Glutamatergic neuron (in vitro differentiated cells): ENCODE measurements around the gene PAPOLG. TPM values are rescaled to one million over a fixed set of nuclear protein-coding genes. Genes with fewer than 3 reads are reported as not detected.

ENCODE experiments used
- DNase-seq: peaks from one replicate; pipeline ENCODE4 v3.0.0; 2022
- H3K27ac Mint-ChIP-seq: one replicate; pipeline ENCODE4 v1.8.0; 2020; ENCODE audit warnings: mild to moderate bottlenecking, mixed read lengths, inconsistent platforms; ENCODE audit not compliant: unreplicated experiment
- H3K27me3 Mint-ChIP-seq: one replicate; pipeline ENCODE4 v1.8.0; 2020; ENCODE audit warnings: mild to moderate bottlenecking, moderate library complexity, mixed read lengths, inconsistent platforms; ENCODE audit not compliant: unreplicated experiment
- H3K36me3 Mint-ChIP-seq: one replicate; pipeline ENCODE4 v1.8.0; 2020; ENCODE audit warnings: mild to moderate bottlenecking, mixed read lengths, inconsistent platforms; ENCODE audit not compliant: unreplicated experiment
- H3K4me1 Mint-ChIP-seq: one replicate; pipeline ENCODE4 v1.8.0; 2020; ENCODE audit warnings: mild to moderate bottlenecking, low read depth, mixed read lengths, inconsistent platforms; ENCODE audit not compliant: unreplicated experiment
- H3K4me3 Mint-ChIP-seq: one replicate; pipeline ENCODE4 v1.8.0; 2020; ENCODE audit warnings: mild to moderate bottlenecking, mixed read lengths, inconsistent platforms; ENCODE audit not compliant: unreplicated experiment
- H3K9me3 Mint-ChIP-seq: one replicate; pipeline ENCODE4 v1.8.0; 2020; ENCODE audit warnings: mild to moderate bottlenecking, moderate library complexity, mixed read lengths, inconsistent platforms; ENCODE audit not compliant: unreplicated experiment
- long read RNA-seq: library from polyadenylated mRNA; unstranded; transcript quantifications from one replicate; pipeline ENCODE4 v2.0.0, GENCODE V29; 2020; ENCODE audit not compliant: unreplicated experiment
- total RNA-seq: library from RNA; stranded (reverse); fragmentation: NEBNext Ultra II Directional; extraction: Animal tissue kit (Norgen Biotek cat#: 25700); gene quantifications from one replicate; pipeline ENCODE4 v1.2.1, GENCODE V29; 2021; ENCODE audit not compliant: unreplicated experiment
- TF ChIP-seq, protein P1 (sequence below): fragments of 200-600 bp; sonication (generic); IDR thresholded peaks from one replicate; pipeline ENCODE4 v1.5.0; 2021; ENCODE audit not compliant: partially characterized antibody, unreplicated experiment

PAPOLG gene
- total RNA-seq: 22.7 TPM
- long read RNA-seq, partial matches to known transcripts: 1 of 4 reads
- long read RNA-seq, other reads (novel, unspliced or antisense): 3 of 4 reads

DNA sequence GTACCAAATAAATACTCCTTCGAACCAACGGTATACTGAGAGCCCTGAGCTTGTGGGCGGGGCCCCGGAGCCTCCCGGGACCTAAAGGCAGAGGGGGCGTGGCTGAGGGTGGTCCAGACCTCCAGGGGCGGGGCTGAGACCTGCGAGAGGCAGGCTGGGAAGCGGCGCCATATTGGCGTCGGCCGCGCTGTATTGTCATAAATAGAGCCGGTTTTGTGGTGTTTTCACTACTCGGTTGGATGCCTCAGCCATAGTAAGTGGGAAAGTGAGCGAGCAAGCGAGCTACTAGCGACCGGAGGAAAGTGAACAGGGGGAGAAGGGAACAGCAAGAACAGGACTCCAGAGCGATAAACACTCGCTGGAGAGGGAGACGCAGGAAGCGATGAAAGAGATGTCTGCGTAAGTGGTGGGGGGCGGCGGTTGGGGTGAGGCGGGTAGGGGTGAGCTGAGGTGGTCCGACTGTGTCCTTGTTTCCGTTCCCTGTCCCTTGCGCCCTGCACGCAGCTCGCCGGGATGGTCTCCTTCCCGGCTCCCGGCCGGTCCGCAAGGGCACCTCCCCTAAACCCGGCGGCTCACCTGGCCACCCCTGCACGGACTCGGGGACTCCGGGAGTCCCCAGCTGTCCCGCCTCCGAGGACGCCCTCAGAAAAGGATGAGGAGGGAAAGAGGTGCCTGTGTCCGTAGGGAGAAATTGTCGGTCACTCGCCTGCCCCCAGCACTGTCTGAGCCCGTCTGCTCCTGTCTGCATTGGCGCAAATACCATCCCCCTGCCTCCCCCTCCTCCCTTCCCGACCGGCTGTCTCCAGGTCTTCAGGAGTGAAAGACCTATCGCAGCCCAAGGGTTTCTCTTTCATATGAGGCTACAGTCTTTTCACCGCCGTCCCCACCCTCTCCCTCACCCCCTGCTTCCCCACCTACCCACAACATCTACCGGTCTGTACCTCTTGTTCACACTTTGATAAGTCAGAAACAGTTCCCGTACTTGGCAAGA lies at the start of gene PAPOLG:
PAPOLG (plus strand) TSS at position 172 of the 991 bp plus-strand sequence; CDS start at position 383, 211 bp downstream.
- Mint-ChIP-seq H3K27ac (peak within 1 kb of the TSS; percentile 100), H3K9me3 (peaks cover 6% of the 10 kb centered on the region), H3K36me3 (peaks cover 5% of the 10 kb centered on the region), H3K27me3 (peaks cover 3% of the 10 kb centered on the region), H3K4me3 (peak within 1 kb of the TSS; percentile 100), H3K4me1 (peaks cover 2% of the 10 kb centered on the region)
- TF ChIP-seq, protein P1, sequence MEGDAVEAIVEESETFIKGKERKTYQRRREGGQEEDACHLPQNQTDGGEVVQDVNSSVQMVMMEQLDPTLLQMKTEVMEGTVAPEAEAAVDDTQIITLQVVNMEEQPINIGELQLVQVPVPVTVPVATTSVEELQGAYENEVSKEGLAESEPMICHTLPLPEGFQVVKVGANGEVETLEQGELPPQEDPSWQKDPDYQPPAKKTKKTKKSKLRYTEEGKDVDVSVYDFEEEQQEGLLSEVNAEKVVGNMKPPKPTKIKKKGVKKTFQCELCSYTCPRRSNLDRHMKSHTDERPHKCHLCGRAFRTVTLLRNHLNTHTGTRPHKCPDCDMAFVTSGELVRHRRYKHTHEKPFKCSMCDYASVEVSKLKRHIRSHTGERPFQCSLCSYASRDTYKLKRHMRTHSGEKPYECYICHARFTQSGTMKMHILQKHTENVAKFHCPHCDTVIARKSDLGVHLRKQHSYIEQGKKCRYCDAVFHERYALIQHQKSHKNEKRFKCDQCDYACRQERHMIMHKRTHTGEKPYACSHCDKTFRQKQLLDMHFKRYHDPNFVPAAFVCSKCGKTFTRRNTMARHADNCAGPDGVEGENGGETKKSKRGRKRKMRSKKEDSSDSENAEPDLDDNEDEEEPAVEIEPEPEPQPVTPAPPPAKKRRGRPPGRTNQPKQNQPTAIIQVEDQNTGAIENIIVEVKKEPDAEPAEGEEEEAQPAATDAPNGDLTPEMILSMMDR: no peak
- DNase-seq: peak; percentile 98

DNA sequence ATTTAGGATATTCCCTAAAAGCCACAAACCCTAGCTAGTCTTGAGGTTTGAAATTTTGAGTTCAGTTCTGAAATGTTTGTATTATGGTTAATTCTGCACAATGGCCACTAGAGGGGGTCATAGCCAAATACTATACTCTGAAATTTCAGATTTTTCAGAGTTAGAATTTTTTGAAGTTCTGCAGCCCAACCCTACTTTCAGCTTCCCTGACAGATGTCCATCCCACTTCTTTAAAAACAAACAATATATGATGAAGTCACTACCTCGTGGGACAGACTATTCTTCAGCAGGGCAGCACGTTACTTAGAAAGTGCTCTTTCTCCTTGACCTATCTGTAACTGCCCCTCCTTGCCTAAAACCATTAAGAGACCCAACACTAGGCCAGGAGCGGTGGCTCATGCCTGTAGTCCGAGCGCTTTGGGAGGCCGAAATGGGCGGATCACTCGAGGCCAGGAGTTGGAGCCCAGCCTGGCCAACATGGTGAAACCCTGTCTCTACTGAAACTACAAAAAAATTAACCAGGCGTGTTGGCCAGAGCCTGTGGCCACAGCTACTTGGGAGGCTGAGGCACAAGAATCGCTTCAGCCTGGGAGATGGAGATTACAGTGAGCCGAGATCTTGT lies 48.2 kb upstream of the PAPOLG start:
- no peak overlapping the region for H3K4me3 Mint-ChIP-seq
- no peaks in the 10 kb centered on the region for H3K36me3 Mint-ChIP-seq
- DNase-seq: no peak
- no peaks in the 10 kb centered on the region for H3K9me3 Mint-ChIP-seq
- H3K4me1 Mint-ChIP-seq: no peaks in the 10 kb centered on the region
- no peaks in the 10 kb centered on the region for H3K27me3 Mint-ChIP-seq
- TF ChIP-seq, protein P1: peak; percentile 90
- no peak overlapping the region for H3K27ac Mint-ChIP-seq

DNA sequence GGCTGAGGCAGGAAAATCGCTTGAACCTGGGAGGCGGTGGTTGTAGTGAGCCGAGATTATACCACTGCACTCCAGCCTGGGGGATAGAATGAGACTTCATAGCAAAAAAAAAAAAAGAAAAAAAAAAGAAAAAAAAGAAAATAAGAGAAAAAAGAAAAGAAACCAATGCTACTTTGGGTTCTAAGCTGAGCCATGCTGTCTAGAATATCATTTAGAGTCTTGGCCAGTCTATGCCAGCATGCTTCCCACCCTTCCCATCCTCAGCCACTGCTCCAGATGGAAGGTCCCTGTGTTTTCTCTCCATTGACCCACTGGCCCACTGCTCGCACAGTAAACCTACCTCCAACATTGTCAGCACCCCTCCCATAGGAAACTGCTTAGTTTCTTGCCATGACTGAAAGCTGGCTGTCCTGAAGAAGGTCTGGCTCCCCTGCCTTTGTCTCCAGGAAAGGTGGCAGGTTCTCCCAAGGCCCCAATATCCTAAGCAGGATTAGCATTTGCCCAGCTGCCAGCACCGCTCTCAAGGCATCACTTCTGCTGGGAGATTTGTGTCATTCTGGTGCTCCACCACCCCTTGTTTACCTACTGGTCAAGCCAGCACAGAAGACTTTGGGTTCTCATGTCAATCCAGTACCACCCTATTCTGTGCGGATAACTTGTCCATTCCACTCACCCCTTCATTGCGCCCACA lies 47.3 kb upstream of the PAPOLG start:
- Mint-ChIP-seq H3K36me3 (peaks cover 3% of the 10 kb centered on the region), H3K27ac (no peak overlapping the region), H3K27me3 (no peaks in the 10 kb centered on the region), H3K4me3 (no peak overlapping the region), H3K9me3 (peaks cover 2% of the 10 kb centered on the region), H3K4me1 (no peaks in the 10 kb centered on the region)
- no peak for DNase-seq
- TF ChIP-seq, protein P1: no peak

DNA sequence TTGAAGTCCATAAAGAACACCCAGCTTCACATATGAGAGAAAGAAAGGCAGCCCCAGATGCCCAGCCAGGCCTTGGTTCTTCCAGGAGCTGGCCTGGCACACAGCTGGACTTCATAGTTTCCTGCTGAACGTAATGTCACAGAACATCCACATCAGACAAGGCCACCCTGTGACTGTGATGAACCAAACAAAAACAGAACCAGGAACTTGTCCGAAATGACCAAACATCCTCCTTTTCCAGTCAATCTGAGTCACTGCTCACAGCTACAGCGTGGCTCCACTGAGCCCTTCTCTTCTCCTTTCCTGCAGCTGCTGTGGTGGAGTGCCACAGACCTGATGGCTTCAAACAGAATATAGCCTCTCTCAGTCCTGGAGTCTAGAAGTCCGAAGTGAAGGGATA lies 45.4 kb upstream of the PAPOLG start:
- H3K27ac Mint-ChIP-seq: no peak overlapping the region
- H3K9me3 Mint-ChIP-seq: peaks cover 2% of the 10 kb centered on the region
- peaks cover 4% of the 10 kb centered on the region for H3K36me3 Mint-ChIP-seq
- TF ChIP-seq, protein P1: no peak
- H3K4me3 Mint-ChIP-seq: no peak overlapping the region
- DNase-seq: no peak
- no peaks in the 10 kb centered on the region for H3K4me1 Mint-ChIP-seq
- H3K27me3 Mint-ChIP-seq: no peaks in the 10 kb centered on the region
